Hematopoietic multipotent progenitor cell (in vitro differentiated cells): ENCODE measurements around the gene FAM200A. TPM values are rescaled to one million over a fixed set of nuclear protein-coding genes. Genes with fewer than 3 reads are reported as not detected.

Experiments
- DNase-seq, 3 donors: peaks; one replicate each; pipeline ENCODE4 v3.0.0-alpha.2; 2011 to 2015; ENCODE audit warnings: low read depth in 2 of 3, low spot score in 2 of 3
- total RNA-seq: library from RNA; depleted of rRNA; stranded (reverse); fragments of >200 nt; gene quantifications from one replicate; pipeline ENCODE4 v1.2.3, GENCODE V29; 2012

FAM200A gene
- total RNA-seq, 1 donor: 3.2 TPM

GRCh38 chr7:99504603-99505323 is 47.2 kb downstream of the FAM200A start, which contains the start of gene ZKSCAN5:
Gene ZKSCAN5 (plus strand): TSS chr7:99504662. CDS start chr7:99506045, 1,383 bp downstream.
- peak; percentile 97 to 98 (median 98) for DNase-seq

- DNase-seq: no peak
Observed at GRCh38 chr7:99504281-99504602, 47.7 kb downstream of the FAM200A start.

GRCh38 chr7:99501236-99501635 is 50.7 kb downstream of the FAM200A start:
- DNase-seq: peak in 2 of 3 donors; percentile 26 to 59

- no peak for DNase-seq
Observed at GRCh38 chr7:99500637-99501009, 51.3 kb downstream of the FAM200A start.

- DNase-seq: peak; percentile 78 to 96 (median 91)
Observed at GRCh38 chr7:99499721-99500636, 51.9 kb downstream of the FAM200A start, which contains the start of gene ZNF394. Gene ZNF394 (minus strand): TSS chr7:99500281. CDS start chr7:99500093, 188 bp downstream.

GRCh38 chr7:99499371-99499720 is 52.6 kb downstream of the FAM200A start:
- peak; percentile 13 to 72 (median 62) for DNase-seq

GRCh38 chr7:99498546-99498944 is 53.4 kb downstream of the FAM200A start:
- no peak for DNase-seq

- peak in 2 of 3 donors; percentile 33 to 47 for DNase-seq
Observed at GRCh38 chr7:99497766-99498545, 54.0 kb downstream of the FAM200A start.

Other genes starting within 250 kb of the FAM200A start
- gene ARPC1A, start 226.2 kb downstream of the FAM200A start, total RNA-seq: 52.8 TPM
- 420 TPM for gene ARPC1B, start 177.4 kb downstream of the FAM200A start, total RNA-seq
- gene PDAP1, start 143.5 kb downstream of the FAM200A start, total RNA-seq: 14.3 TPM
- gene BUD31, start 143.1 kb downstream of the FAM200A start, total RNA-seq: 32.9 TPM
- gene PTCD1, start 113.3 kb downstream of the FAM200A start, total RNA-seq: 8.9 TPM
- 41.5 TPM for gene CPSF4, start 113.2 kb downstream of the FAM200A start, total RNA-seq
- 334 TPM for gene ATP5MF, start 85.9 kb downstream of the FAM200A start, total RNA-seq
- gene ZNF789, start 79.2 kb downstream of the FAM200A start, total RNA-seq: 10.0 TPM
- 61.4 TPM for gene ZNF394, start 51.8 kb downstream of the FAM200A start, total RNA-seq
- 6.5 TPM for gene ZKSCAN5, start 47.5 kb downstream of the FAM200A start, total RNA-seq
- 44.2 TPM for gene ZNF655, start 6.5 kb upstream of the FAM200A start, total RNA-seq
- 0.54 TPM for gene TMEM225B, start 46.2 kb upstream of the FAM200A start, total RNA-seq
- gene ZSCAN25, start 64.8 kb upstream of the FAM200A start, total RNA-seq: 17.5 TPM
- not detected for gene CYP3A5, start 127.9 kb upstream of the FAM200A start, total RNA-seq
- gene CYP3A7, start 183.1 kb upstream of the FAM200A start, total RNA-seq: not detected
- gene CYP3A4, start 232.1 kb upstream of the FAM200A start, total RNA-seq: not detected